Measurements from ENCODE around the gene TMC7. TPM values are rescaled to one million over a fixed set of nuclear protein-coding genes. Genes with fewer than 3 reads are reported as not detected.

TMC7 gene
- total RNA-seq, 1 donor from 2014 or later: 1.9 TPM

DNA sequence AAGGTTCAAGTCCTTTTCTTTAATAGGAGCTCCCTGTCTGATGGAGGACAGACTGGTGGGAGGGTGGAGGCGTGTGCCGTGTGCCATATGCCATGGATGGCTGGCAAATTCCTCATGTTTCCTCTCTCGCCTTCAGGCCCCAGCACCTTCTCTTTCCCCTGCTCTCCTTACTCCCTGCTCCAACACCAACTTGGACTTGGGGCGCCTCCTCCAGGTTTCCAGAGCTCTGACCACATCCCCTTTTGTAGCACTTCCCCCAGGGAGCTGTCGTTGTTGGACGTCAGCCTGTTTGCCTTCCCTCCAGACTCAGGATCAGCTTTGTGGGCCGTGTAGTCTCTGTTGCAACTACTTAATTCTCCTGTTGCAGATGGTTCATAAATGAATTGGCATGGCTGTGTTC lies 30.7 kb downstream of the TMC7 start:
- no peak for DNase-seq (ENCODE audit: low spot score)
- intact Hi-C loops (cut with DNase I): no loop called here

DNA sequence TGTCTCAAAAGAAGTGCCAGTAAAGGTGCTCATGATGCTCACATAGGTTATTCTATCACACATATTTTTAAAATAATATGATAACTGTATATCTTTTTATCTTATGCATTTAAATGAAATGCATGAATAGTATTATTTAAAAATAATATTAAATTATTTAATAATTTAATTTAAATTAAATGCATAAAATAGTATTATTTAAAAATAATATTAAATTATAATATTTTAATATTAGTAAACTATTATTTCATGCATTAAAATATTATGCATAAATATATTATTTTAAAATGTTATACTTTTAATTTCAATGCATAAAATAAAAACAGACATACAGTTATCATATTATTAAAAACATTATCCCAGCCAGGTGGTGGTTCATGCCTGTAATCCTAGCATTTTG lies 33.4 kb downstream of the TMC7 start:
- DNase-seq (ENCODE audit: low spot score): no peak
- intact Hi-C loops (cut with DNase I): no loop called here

DNA sequence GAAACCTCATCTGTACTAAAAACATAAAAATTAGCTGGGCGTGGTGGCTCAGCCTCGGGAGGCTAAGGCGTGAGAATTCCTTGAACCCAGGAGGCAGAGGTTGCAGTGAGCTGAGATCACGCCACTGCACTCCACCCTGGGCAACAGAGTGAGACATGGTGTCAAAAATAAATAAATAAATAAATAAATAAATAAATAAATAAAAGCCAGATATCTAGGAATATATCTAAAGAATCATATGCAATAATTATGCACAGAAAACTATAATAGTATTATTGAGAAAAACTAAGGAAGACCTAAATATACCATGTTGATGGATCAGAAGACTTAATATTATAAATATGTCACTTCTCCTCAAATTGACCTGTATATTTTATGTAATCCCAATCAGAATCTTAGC lies 37.0 kb downstream of the TMC7 start:
- no peak for DNase-seq (ENCODE audit: low spot score)
- intact Hi-C loops (cut with DNase I): no loop called here

- intact Hi-C loops (cut with DNase I): no loop called here
- DNase-seq (ENCODE audit: low spot score): no peak
Measured at GRCh38 chr16:19021747-19022146, 38.0 kb downstream of the TMC7 start.

GRCh38 chr16:19027416-19027815 lies 43.7 kb downstream of the TMC7 start:
- no peak for DNase-seq (ENCODE audit: low spot score)
- intact Hi-C loops (cut with DNase I): no loop called here

- DNase-seq (ENCODE audit: low spot score): no peak
- intact Hi-C loops (cut with DNase I): no loop called here
Measured at GRCh38 chr16:19029980-19030379, 46.2 kb downstream of the TMC7 start.

GRCh38 chr16:19031738-19032137 lies 48.0 kb downstream of the TMC7 start:
- intact Hi-C loops (cut with DNase I): no loop called here
- DNase-seq (ENCODE audit: low spot score): no peak

DNA sequence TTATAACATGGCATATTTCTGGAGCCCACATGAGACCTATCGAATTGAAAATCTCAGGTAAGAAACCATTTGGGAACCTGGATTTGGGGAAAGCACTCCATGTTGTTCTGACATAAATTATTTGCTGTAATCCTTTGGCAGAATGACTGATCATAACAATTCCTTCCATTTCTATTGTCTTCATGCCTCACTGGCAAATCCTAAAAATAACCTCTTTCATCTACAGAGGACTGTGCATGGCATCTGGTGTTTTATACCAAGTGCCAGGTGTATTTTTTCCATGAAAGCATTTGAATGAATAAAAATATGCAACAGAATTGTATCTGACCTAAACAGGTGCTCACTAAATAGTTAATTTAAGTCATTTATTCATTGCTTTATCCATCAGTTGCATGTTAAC lies 50.0 kb downstream of the TMC7 start:
- no peak for DNase-seq (ENCODE audit: low spot score)
- intact Hi-C loops (cut with DNase I): no loop called here

GRCh38 chr16:19040400-19040799 lies 56.7 kb downstream of the TMC7 start:
- intact Hi-C loops (cut with DNase I): no loop called here
- DNase-seq (ENCODE audit: low spot score): no peak

GRCh38 chr16:19044769-19045168 lies 61.0 kb downstream of the TMC7 start:
- intact Hi-C loops (cut with DNase I): no loop called here
- no peak for DNase-seq (ENCODE audit: low spot score)

GRCh38 chr16:19046062-19046461 lies 62.3 kb downstream of the TMC7 start:
- intact Hi-C loops (cut with DNase I): no loop called here

DNA sequence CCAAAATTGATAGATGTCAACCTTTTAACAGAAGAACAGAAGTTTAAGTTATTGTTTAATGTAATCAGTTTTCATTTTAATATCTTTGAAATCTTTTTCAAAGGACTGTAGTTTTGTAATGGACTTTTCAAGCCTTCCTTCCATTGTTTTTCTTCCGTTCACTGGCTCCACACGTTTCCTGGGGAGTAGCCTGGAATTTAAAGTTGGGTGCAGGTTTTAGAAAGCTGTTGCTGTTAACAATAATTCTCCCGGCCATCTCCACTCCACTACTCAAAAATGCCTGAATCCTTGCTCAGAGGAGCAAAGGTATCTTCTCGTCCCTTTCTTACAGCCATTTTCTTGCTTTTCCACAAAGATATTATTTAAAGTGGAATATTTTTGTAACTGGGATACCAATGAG lies 79.0 kb downstream of the TMC7 start:
- DNase-seq (ENCODE audit: low spot score): no peak
- intact Hi-C loops (cut with DNase I): loop anchor here (10.0 kb wide), 1 partner anchor 258 kb away; the partner anchor contains the start of gene ARL6IP1

More at GRCh38 chr16:19046062-19046461, 62.3 kb downstream of the TMC7 start:
- DNase-seq (ENCODE audit: low spot score): no peak

GRCh38 chr16:19066988-19067348 lies 83.2 kb downstream of the TMC7 start:
- no peak for DNase-seq (ENCODE audit: low spot score)
- intact Hi-C loops (cut with DNase I): loop anchor here (10.0 kb wide), 1 partner anchor 262 kb away; the partner anchor contains the start of gene ARL6IP1

GRCh38 chr16:19067349-19068236 lies 83.9 kb downstream of the TMC7 start, which contains the start of gene COQ7:
COQ7 (plus strand) TSS chr16:19067614; CDS start chr16:19067665, 51 bp downstream.
- peak; percentile 99 for DNase-seq (ENCODE audit: low spot score)
- intact Hi-C loops (cut with DNase I): loop anchor here (10.0 kb wide), 1 partner anchor 263 kb away; the partner anchor contains the start of gene ARL6IP1

DNA sequence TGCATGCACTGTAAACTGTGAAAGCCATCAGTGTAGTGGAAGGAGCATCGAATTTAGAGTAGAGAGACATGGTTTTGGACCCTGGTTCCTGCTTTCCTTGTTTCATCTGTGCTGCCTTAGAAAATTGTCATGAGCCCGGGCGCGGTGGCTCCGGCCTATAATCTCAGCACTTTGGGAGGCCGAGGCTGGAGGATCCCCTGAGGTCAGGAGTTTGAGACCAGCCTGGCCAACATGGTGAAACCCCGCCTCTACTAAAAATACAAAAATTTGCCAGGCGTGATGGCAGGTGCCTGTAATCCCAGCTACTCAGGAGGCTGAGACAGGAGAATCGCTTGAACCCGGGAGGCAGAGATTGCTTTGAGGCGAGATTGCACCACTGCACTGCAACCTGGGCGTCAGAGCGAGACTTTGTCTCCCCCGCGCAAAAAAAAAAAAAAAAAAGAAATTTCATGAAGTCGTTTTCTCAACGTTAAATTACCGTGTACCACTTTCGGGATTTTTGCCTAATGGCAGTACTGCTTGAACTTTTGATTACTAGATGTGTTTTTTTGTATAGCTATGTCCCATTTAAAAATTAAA lies 84.6 kb downstream of the TMC7 start:
- intact Hi-C loops (cut with DNase I): loop anchor here (10.0 kb wide), 1 partner anchor 264 kb away; the partner anchor contains the start of gene ARL6IP1
- DNase-seq (ENCODE audit: low spot score): no peak

DNA sequence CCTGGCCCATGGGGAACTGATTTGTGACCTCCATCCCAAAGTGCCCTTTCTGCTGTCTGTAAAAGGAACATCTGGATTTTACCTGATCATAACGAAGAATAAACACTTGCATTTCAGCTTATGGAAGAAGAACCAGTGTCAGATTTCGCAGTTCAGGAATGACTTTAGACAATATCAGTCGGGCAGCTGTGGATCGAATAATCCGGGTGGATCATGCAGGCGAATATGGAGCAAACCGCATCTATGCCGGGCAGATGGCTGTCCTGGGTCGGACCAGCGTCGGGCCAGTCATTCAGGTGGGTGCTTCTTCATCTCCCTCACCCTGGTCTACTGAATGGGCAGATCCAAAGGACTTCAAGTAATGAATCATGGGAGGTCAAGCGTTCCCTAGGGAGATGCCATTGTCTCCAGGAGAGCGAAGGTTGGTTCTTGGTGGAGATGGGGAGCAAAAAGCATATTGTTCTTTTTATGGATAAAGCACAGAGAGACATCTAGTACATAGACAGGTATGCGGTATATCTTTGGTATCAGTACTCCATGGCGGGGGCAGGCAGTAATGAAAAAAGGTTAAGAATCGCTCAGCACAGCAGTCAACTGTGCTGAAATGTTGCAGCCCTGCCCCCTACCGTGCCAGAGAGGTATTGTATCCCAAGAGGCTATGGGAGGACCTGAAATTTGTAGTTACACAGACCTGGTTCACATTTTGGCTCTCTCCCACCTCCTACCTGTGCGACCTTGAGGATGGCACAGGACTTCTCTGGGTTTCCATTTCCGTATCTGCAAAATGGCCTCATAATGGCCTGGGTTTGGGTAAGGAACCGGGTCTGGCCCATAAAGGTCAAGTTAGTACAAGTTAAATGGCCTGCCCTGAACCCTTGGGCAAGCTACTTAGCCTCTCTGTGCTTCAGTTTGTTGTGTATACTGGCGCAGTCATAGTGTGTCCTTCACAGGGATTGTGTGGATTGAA lies 88.4 kb downstream of the TMC7 start:
- intact Hi-C loops (cut with DNase I): loop anchor here (2.0 kb wide), 1 partner anchor 89 kb away; the partner anchor contains the start of gene TMC7
- no peak for DNase-seq (ENCODE audit: low spot score)

DNA sequence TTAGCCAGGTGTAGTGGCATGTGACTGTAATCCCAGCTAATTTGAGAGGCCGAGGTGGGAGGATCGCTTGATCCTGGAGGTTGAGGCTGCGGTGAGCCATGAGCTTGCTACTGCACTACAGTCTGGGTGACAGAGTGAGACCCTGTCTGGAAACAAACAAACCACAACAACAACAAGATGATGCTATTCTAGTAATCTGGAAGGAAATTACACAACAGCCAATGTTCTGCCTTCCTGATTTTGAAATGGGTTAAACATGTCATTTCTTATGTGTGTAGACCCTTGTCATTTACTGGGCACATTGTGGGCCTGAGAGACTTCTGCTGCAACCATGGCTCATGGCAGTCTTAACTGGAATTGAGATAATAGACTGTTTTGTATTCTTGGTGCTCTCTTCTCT lies 89.6 kb downstream of the TMC7 start:
- intact Hi-C loops (cut with DNase I): loop anchor here (2.0 kb wide), 1 partner anchor 91 kb away; the partner anchor contains the start of gene TMC7
- DNase-seq (ENCODE audit: low spot score): no peak

DNA sequence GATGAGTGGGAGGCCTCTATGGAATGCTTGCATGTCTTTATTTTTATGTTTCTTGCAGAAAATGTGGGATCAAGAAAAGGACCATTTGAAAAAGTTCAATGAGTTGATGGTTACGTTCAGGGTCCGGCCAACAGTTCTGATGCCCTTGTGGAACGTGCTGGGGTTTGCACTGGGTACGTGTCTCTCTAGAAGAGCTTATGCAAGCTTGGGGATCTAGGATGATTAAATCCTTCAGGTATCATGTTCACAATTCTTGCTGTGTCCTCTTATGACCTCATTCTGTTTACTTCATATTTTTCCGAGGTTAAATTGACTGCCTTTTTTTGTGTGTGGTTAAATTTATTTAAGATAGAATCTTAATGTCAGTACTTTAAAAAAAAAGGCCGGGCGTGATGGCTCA lies 90.1 kb downstream of the TMC7 start:
- no peak for DNase-seq (ENCODE audit: low spot score)
- intact Hi-C loops (cut with DNase I): loop anchor here (2.0 kb wide), 1 partner anchor 91 kb away; the partner anchor contains the start of gene TMC7

DNA sequence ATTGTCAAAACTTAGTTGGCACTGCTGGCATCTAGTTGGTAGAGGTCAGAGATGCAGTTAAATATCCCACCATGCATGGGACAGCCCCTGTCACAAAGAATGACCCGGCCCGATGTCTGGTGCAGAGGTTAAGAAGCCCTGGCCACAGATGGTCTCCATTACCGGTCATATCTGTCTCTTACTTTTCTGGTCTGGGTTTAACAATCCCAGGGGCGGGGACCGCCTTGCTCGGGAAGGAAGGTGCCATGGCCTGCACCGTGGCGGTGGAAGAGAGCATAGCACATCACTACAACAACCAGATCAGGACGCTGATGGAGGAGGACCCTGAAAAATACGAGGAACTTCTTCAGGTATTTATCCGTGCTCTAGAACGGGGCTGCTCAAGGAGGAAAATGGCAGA lies 91.8 kb downstream of the TMC7 start:
- intact Hi-C loops (cut with DNase I): no loop called here
- DNase-seq (ENCODE audit: low spot score): no peak

- DNase-seq (ENCODE audit: low spot score): no peak
- intact Hi-C loops (cut with DNase I): no loop called here
Measured at GRCh38 chr16:19077879-19078278, 94.1 kb downstream of the TMC7 start.

Data from cardiac septum (tissue), 1 donor.